Keratinocyte (primary cell): Measurements from ENCODE around the gene RCAN2. TPM values are rescaled to one million over a fixed set of nuclear protein-coding genes. Genes with fewer than 3 reads are reported as not detected.

ENCODE experiments used
- DNase-seq: peaks from one replicate; pipeline ENCODE4 v3.0.0-alpha.2; 2011; ENCODE audit warnings: low read depth, missing footprints, low spot score
- FAIRE-seq: peaks from 2 replicates; lab custom pipeline; 2011; peaks lifted over from hg19 to GRCh38; lab: Jason Lieb, UNC
- H2AFZ ChIP-seq: 2 replicates; pipeline ENCODE4 v1.6.0; 2012; ENCODE audit warnings: low read length, control low read depth, inconsistent platforms; ENCODE audit not compliant: control insufficient read depth
- H3K27ac ChIP-seq: 2 replicates; pipeline ENCODE4 v1.5.1; 2011; ENCODE audit warnings: low read length; ENCODE audit not compliant: control insufficient read depth, insufficient read depth
- H3K27me3 ChIP-seq: 3 replicates; pipeline ENCODE4 v1.6.0; 2011; ENCODE audit warnings: low read length; ENCODE audit not compliant: control insufficient read depth, insufficient read depth; ENCODE audit errors: extremely low read depth
- H3K36me3 ChIP-seq, 2 experiments: 2 replicates in 1 of 2; 3 replicates in 1 of 2; pipeline ENCODE4 v1.5.1; 2011; ENCODE audit warnings: low read length in 2 of 2, mild to moderate bottlenecking in 1 of 2; ENCODE audit not compliant: control insufficient read depth in 2 of 2, insufficient read depth in 2 of 2; ENCODE audit errors: extremely low read depth in 1 of 2
- H3K4me1 ChIP-seq: 3 replicates; pipeline ENCODE4 v1.5.1; 2011; ENCODE audit warnings: low read length; ENCODE audit not compliant: control insufficient read depth, insufficient read depth; ENCODE audit errors: extremely low read depth
- H3K4me2 ChIP-seq: 3 replicates; pipeline ENCODE4 v1.6.0; 2011; ENCODE audit warnings: low read depth, low read length; ENCODE audit not compliant: control insufficient read depth, insufficient read depth; ENCODE audit errors: extremely low read depth
- H3K4me3 ChIP-seq, 3 experiments: fragments of 200-600 bp in 1 of 3; sonication (generic) in 1 of 3; 2 replicates in 2 of 3; 3 replicates in 1 of 3; pipeline ENCODE4 v1.5.1; 2011 to 2016; ENCODE audit warnings: low read length in 3 of 3, mild to moderate bottlenecking in 3 of 3, control low read depth in 2 of 3, inconsistent platforms in 1 of 3, low read depth in 1 of 3, mixed read lengths in 1 of 3, mixed run types in 1 of 3, moderate library complexity in 1 of 3; ENCODE audit not compliant: control insufficient read depth in 2 of 3, insufficient read depth in 2 of 3; ENCODE audit errors: extremely low read depth in 1 of 3
- H3K79me2 ChIP-seq: 2 replicates; pipeline ENCODE4 v1.6.0; 2012; ENCODE audit warnings: low read length; ENCODE audit not compliant: control insufficient read depth, insufficient read depth
- H3K9ac ChIP-seq: 3 replicates; pipeline ENCODE4 v1.6.0; 2011; ENCODE audit warnings: low read length; ENCODE audit not compliant: control insufficient read depth, insufficient read depth; ENCODE audit errors: extremely low read depth
- H3K9me1 ChIP-seq: 3 replicates; pipeline ENCODE4 v1.6.0; 2011; ENCODE audit warnings: low read length; ENCODE audit not compliant: control insufficient read depth, insufficient read depth; ENCODE audit errors: extremely low read depth
- H3K9me3 ChIP-seq: 2 replicates; pipeline ENCODE4 v1.5.1; 2012; ENCODE audit warnings: low read depth, low read length; ENCODE audit not compliant: control insufficient read depth
- H4K20me1 ChIP-seq: 3 replicates; pipeline ENCODE4 v1.6.0; 2011; ENCODE audit warnings: low read length; ENCODE audit not compliant: control insufficient read depth, insufficient read depth; ENCODE audit errors: extremely low read depth
- CTCF ChIP-seq, 3 experiments: IDR thresholded peaks in 1 of 3; conservative IDR thresholded peaks in 1 of 3; optimal IDR thresholded peaks in 1 of 3; 2 replicates in 2 of 3; 3 replicates in 1 of 3; pipeline versions ENCODE3 to v1.5.1; 2011; ENCODE audit warnings: low read length in 3 of 3, mild to moderate bottlenecking in 3 of 3, moderate library complexity in 2 of 3, control low read depth in 1 of 3, inconsistent platforms in 1 of 3; ENCODE audit not compliant: insufficient read depth in 2 of 3; ENCODE audit errors: extremely low read depth in 1 of 3
- EZH2 ChIP-seq: IDR thresholded peaks from one replicate; pipeline ENCODE4 v1.6.1; 2012; ENCODE audit warnings: inconsistent platforms, mild to moderate bottlenecking, low read length, moderate library complexity
- dilution Hi-C: fragments of 300-500 bp; cut with MboI; formaldehyde crosslinking; loops from one replicate; pipeline ENCODE4 v1.7.0; 2020; ENCODE audit warnings: low sequenced_read_pairs; ENCODE audit not compliant: extremely low pct_ligation_motif_present
- polyA plus RNA-seq, 5 experiments: library from polyadenylated mRNA; depleted of rRNA in 3 of 5; stranded (reverse) in 3 of 5; stranded (forward) in 1 of 5; unstranded in 1 of 5; fragments of >200 nt; gene quantifications; 1 replicate in 1 of 5; 2 replicates in 3 of 5; 3 replicates in 1 of 5; pipeline versions ENCODE4 v1.2.1 to v1.2.3, GENCODE V29; 2011 to 2012; ENCODE audit warnings: missing spikeins in 2 of 5, low read depth in 1 of 5, low replicate concordance in 1 of 5

RCAN2 gene
- polyA plus RNA-seq, 1 donor (not counting 4 experiments of a cell fraction or from before 2014, with no cell fraction given), result not detected

GRCh38 chr6:46287681-46288080, 203.6 kb downstream of the RCAN2 start:
- TF ChIP-seq EZH2, result no peak
- TF ChIP-seq CTCF (optimal IDR thresholded peaks at IDR 0.05 in 1 of 3, IDR thresholded peaks at IDR 0.05 in 1 of 3, conservative IDR thresholded peaks at IDR 0.05 in 1 of 3; ENCODE audit: extremely low read depth in 1 of 3, insufficient read depth in 2 of 3, low read length in 3 of 3), result no peak
- DNase-seq, result no peak
- H3K79me2 ChIP-seq, result no peaks in the 10 kb centered on the region
- H3K36me3 ChIP-seq, result no peaks in the 10 kb centered on the region
- no peak overlapping the region for H3K9ac ChIP-seq
- no peaks in the 10 kb centered on the region for H3K4me1 ChIP-seq
- H2AFZ ChIP-seq, result no peak overlapping the region
- no peak overlapping the region for H3K4me2 ChIP-seq
- no peak overlapping the region for H3K4me3 ChIP-seq
- no peaks in the 10 kb centered on the region for H3K9me3 ChIP-seq
- no peak for FAIRE-seq
- dilution Hi-C loops, result no loop called here
- H4K20me1 ChIP-seq, result no peaks in the 10 kb centered on the region
- no peaks in the 10 kb centered on the region for H3K27me3 ChIP-seq
- H3K9me1 ChIP-seq, result no peaks in the 10 kb centered on the region
- no peak overlapping the region for H3K27ac ChIP-seq

DNA sequence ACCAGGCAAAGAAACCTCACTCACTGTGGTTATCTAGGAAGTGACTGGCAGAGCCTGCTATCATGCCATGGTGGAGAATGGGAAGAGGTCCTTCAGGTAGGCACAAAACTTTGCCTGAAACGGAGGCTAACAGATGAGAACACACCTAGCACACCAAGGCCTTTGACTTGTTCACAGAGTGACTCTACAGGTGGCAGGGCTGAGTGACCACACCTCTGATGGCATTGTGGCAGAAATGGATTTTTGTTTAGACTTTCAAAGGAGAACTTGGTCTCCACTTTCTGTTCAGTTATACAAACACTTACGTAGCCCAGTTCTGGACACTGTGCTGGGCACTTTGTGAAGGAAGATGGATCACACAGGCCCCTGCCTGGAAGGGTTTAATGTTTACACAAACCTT, 204.2 kb downstream of the RCAN2 start:
- FAIRE-seq, result no peak
- no peak overlapping the region for H2AFZ ChIP-seq
- no peak overlapping the region for H3K9ac ChIP-seq
- no peaks in the 10 kb centered on the region for H3K27me3 ChIP-seq
- H3K4me3 ChIP-seq, result no peak overlapping the region
- DNase-seq, result no peak
- dilution Hi-C loops, result no loop called here
- no peaks in the 10 kb centered on the region for H4K20me1 ChIP-seq
- H3K79me2 ChIP-seq, result no peaks in the 10 kb centered on the region
- H3K36me3 ChIP-seq, result no peaks in the 10 kb centered on the region
- H3K4me2 ChIP-seq, result no peak overlapping the region
- no peaks in the 10 kb centered on the region for H3K9me3 ChIP-seq
- H3K27ac ChIP-seq, result no peak overlapping the region
- H3K9me1 ChIP-seq, result no peaks in the 10 kb centered on the region
- no peak for TF ChIP-seq EZH2
- no peak for TF ChIP-seq CTCF (optimal IDR thresholded peaks at IDR 0.05 in 1 of 3, IDR thresholded peaks at IDR 0.05 in 1 of 3, conservative IDR thresholded peaks at IDR 0.05 in 1 of 3; ENCODE audit: extremely low read depth in 1 of 3, insufficient read depth in 2 of 3, low read length in 3 of 3)
- no peaks in the 10 kb centered on the region for H3K4me1 ChIP-seq
